Vagina (tissue), 2 donors: ENCODE results near the gene SYT2.

ENCODE experiments used
- CTCF ChIP-seq, 3 experiments: fragments of 450-650 bp in 2 of 3; fragments of 200-600 bp in 1 of 3; sonication (generic) in 1 of 3; IDR thresholded peaks; one replicate each; pipeline ENCODE4 v1.5.1; 2017 to 2019; ENCODE audit warnings: antibody characterized with exemption in 3 of 3, mild to moderate bottlenecking in 2 of 3, moderate library complexity in 2 of 3
- POLR2A ChIP-seq, 2 donors: fragments of 450-650 bp; IDR thresholded peaks; one replicate each; pipeline ENCODE4 v1.6.1; 2017; ENCODE audit warnings: antibody characterized with exemption in 2 of 2, mild to moderate bottlenecking in 2 of 2, moderate library complexity in 2 of 2
- POLR2AphosphoS5 ChIP-seq, 2 donors: sonication (generic); formaldehyde crosslinking; IDR thresholded peaks; one replicate each; pipeline ENCODE4 v1.9.0; 2017; ENCODE audit warnings: antibody characterized with exemption in 2 of 2, mild to moderate bottlenecking in 2 of 2, low read depth in 1 of 2; ENCODE audit not compliant: insufficient read depth in 1 of 2

GRCh38 chr1:202597090-202597761 is 113.0 kb downstream of the SYT2 start:
- TF ChIP-seq CTCF (IDR thresholded peaks at IDR 0.05) (no peak), POLR2A (IDR thresholded peaks at IDR 0.05) (no peak), POLR2AphosphoS5 (IDR thresholded peaks at IDR 0.05; ENCODE audit: insufficient read depth in 1 of 2, low read depth in 1 of 2) (no peak)
